Gastroesophageal sphincter (tissue), 4 donors: ENCODE data around the gene EML4. TPM values are rescaled to one million over a fixed set of nuclear protein-coding genes. Genes with fewer than 3 reads are reported as not detected.

Experiments used
- ATAC-seq: fragments of 150-250 bp; one replicate; pipeline ENCODE4 v1.9.1; 2016; ENCODE audit warnings: mild to moderate bottlenecking, moderate library complexity
- H3K27ac ChIP-seq, 4 donors: fragments of 200-600 bp; sonication (generic) in 3 of 4; 1 replicate in 3 of 4; 2 replicates in 1 of 4; pipeline ENCODE4 v1.5.1; 2016 to 2019
- H3K27me3 ChIP-seq: fragments of 200-600 bp; sonication (generic); one replicate; pipeline ENCODE4 v1.5.1; 2019
- H3K36me3 ChIP-seq, 2 donors: fragments of 200-600 bp; sonication (generic); one replicate each; pipeline ENCODE4 v1.5.1; 2019; ENCODE audit warnings: control low read depth in 1 of 2
- H3K4me1 ChIP-seq, 3 donors: fragments of 200-600 bp; sonication (generic); 1 replicate in 2 of 3; 2 replicates in 1 of 3; pipeline ENCODE4 v1.5.1; 2016 to 2019; ENCODE audit warnings: control low read depth in 2 of 3
- H3K4me3 ChIP-seq, 2 donors: fragments of 200-600 bp; sonication (generic); one replicate each; pipeline ENCODE4 v1.5.1; 2019; ENCODE audit warnings: mild to moderate bottlenecking in 1 of 2, moderate library complexity in 1 of 2
- H3K9me3 ChIP-seq, 3 donors: fragments of 200-600 bp; sonication (generic); one replicate each; pipeline ENCODE4 v1.5.1; 2017 to 2019; ENCODE audit warnings: control low read depth in 2 of 3
- EP300 ChIP-seq: sonication (generic); formaldehyde crosslinking; IDR thresholded peaks from one replicate; pipeline ENCODE4 v1.6.1; 2017; ENCODE audit warnings: antibody characterized with exemption, mild to moderate bottlenecking
- POLR2A ChIP-seq, 2 donors: fragments of 450-650 bp; IDR thresholded peaks; one replicate each; pipeline ENCODE4 v1.6.1; 2017; ENCODE audit warnings: antibody characterized with exemption in 2 of 2, mild to moderate bottlenecking in 2 of 2, moderate library complexity in 1 of 2
- POLR2AphosphoS5 ChIP-seq: sonication (generic); formaldehyde crosslinking; IDR thresholded peaks from one replicate; pipeline ENCODE4 v1.6.1; 2017; ENCODE audit warnings: antibody characterized with exemption
- WGBS, 2 donors: methylation state at CpG; one replicate each; pipeline ENCODE4 v1.1.5; 2018; ENCODE audit warnings: low coverage in 1 of 2; 5-methylcytosine and 5-hydroxymethylcytosine counted together
- total RNA-seq, 4 donors: library from RNA; depleted of rRNA; stranded (reverse); fragments of >200 nt; gene quantifications; one replicate each; pipeline ENCODE4 v1.1.0, GENCODE V29; 2016
- TF ChIP-seq, protein P1 (sequence below), 4 experiments: fragments of 200-600 bp in 2 of 4; fragments of 450-650 bp in 2 of 4; sonication (generic) in 1 of 4; IDR thresholded peaks; one replicate each; pipeline ENCODE4 v1.5.1; 2017 to 2019; ENCODE audit warnings: antibody characterized with exemption in 4 of 4, mild to moderate bottlenecking in 2 of 4, moderate library complexity in 2 of 4

EML4 gene
- total RNA-seq, 4 donors from 2014 or later, result 18.5 to 31.4 (median 23.7) TPM

DNA sequence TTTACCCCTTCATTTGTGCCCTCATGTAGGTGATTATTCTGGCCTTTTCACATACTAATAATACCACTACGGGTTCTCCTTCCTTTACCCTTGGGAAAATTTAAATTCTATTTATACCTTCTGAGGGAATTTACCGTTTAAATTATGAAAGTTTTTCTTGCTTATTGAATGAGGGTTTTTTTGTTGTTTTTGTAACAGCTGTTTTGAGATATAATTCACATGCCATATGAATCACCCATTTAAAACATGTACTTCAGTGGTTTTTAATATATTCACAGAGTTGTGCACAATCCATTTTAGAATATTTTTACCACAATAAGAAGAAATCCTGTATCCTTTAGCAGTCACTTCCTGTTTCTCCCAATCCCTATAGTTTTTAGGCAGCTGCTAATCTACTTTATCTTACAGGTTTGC lies 54.7 kb downstream of the EML4 start:
- WGBS, 2 donors, result 44 to 63% methylated on average over 2 of the region's 2 CpGs
- Histone ChIP-seq H3K9me3 (no peaks in the 10 kb centered on the region), H3K36me3 (no peaks in the 10 kb centered on the region), H3K27me3 (no peaks in the 10 kb centered on the region), H3K27ac (no peak overlapping the region), H3K4me3 (no peak overlapping the region), H3K4me1 (peaks cover 0 to 13% (median 0%) of the 10 kb centered on the region in 3 donors)
- TF ChIP-seq POLR2AphosphoS5, result no peak
- TF ChIP-seq EP300, result no peak
- TF ChIP-seq POLR2A (IDR thresholded peaks at IDR 0.05), result no peak
- TF ChIP-seq, protein P1, sequence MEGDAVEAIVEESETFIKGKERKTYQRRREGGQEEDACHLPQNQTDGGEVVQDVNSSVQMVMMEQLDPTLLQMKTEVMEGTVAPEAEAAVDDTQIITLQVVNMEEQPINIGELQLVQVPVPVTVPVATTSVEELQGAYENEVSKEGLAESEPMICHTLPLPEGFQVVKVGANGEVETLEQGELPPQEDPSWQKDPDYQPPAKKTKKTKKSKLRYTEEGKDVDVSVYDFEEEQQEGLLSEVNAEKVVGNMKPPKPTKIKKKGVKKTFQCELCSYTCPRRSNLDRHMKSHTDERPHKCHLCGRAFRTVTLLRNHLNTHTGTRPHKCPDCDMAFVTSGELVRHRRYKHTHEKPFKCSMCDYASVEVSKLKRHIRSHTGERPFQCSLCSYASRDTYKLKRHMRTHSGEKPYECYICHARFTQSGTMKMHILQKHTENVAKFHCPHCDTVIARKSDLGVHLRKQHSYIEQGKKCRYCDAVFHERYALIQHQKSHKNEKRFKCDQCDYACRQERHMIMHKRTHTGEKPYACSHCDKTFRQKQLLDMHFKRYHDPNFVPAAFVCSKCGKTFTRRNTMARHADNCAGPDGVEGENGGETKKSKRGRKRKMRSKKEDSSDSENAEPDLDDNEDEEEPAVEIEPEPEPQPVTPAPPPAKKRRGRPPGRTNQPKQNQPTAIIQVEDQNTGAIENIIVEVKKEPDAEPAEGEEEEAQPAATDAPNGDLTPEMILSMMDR (IDR thresholded peaks at IDR 0.05), result no peak
- no peak for ATAC-seq

DNA sequence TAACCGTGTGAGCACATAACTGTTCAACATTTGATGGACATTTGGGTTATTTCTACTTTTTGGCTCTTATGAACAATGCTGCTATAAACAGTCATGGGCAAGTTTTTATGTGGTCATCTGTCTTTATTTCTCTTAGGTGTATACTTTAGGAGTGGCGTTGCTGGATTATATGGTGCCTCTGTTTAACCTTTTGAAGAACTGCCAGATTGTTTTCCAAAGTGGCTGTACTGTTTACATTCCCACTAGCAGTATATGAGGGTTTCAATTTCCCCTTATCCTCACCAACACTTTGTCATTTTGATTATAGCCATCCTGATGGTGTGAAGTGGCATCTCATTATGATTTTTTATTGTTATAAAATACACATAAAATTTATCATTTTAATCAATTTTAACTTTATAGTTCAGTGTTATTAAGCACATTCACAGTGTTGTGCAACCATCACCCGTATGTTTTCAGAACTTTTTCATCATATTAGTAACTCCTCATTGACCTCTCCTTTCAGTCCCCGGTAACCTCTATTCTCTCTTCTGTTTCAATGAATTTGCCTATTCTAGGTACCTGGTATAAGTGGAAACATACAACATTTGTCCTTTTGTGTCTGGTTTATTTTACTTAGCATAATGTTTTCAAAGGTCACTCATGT lies 55.4 kb downstream of the EML4 start:
- Histone ChIP-seq H3K4me3 (no peak overlapping the region), H3K4me1 (peaks cover 0 to 13% (median 0%) of the 10 kb centered on the region in 3 donors), H3K27me3 (no peaks in the 10 kb centered on the region), H3K27ac (no peak overlapping the region), H3K36me3 (no peaks in the 10 kb centered on the region), H3K9me3 (no peaks in the 10 kb centered on the region)
- 69 to 71% methylated on average over 4 of the region's 4 CpGs for WGBS, 2 donors
- no peak for ATAC-seq
- TF ChIP-seq POLR2AphosphoS5, result no peak
- no peak for TF ChIP-seq EP300
- TF ChIP-seq POLR2A (IDR thresholded peaks at IDR 0.05), result no peak
- TF ChIP-seq, protein P1 (IDR thresholded peaks at IDR 0.05), result no peak

DNA sequence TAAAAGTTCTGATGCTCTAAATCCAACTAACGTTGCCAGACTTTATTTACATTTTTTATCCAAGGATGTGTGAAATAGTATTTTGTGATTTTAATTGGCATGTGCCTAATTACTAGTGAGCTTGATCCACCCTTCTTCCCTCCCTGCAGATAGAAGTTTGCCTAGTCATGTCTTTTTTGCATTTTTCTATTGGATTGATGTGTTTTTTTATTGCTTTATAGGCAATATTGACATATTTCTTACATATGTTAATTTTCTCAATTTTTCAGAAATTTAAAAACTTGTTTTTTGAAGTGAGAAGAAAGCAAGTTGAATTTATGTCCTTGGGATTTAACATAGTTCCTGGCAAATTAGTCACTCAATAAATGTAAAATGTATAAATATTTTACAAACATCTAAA lies 56.4 kb downstream of the EML4 start:
- ATAC-seq, result no peak
- TF ChIP-seq POLR2A (IDR thresholded peaks at IDR 0.05) (no peak), POLR2AphosphoS5 (no peak), EP300 (no peak)
- TF ChIP-seq, protein P1 (IDR thresholded peaks at IDR 0.05), result no peak
- 82 to 100% methylated on average over 1 of the region's 1 CpG for WGBS, 2 donors
- Histone ChIP-seq H3K27ac (no peak overlapping the region), H3K4me3 (no peak overlapping the region), H3K27me3 (no peaks in the 10 kb centered on the region), H3K36me3 (no peaks in the 10 kb centered on the region), H3K4me1 (peaks cover 0 to 15% (median 0%) of the 10 kb centered on the region in 3 donors), H3K9me3 (no peaks in the 10 kb centered on the region)

DNA sequence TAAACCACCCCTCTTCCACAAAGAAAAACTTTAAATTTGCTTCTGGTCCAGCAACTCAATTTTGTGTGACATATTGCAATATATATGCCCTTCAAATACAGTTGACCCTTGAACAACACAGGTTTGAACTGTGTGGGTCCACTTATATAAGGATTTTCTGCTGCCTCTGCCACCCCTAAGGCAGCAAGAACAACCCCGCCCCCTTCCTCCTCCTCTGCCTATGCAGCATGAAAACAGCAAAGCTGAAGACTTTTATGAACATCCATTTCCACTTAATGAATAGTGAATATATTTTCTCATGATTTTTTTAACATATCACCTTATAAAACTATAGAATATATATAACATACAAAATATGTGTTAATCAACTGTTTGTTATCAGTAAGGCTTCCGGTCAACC lies 58.3 kb downstream of the EML4 start:
- WGBS, 2 donors, result 94 to 97% methylated on average over 2 of the region's 2 CpGs
- Histone ChIP-seq H3K4me1 (peaks cover 0 to 19% (median 0%) of the 10 kb centered on the region in 3 donors), H3K9me3 (no peaks in the 10 kb centered on the region), H3K36me3 (no peaks in the 10 kb centered on the region), H3K27me3 (no peaks in the 10 kb centered on the region), H3K4me3 (no peak overlapping the region), H3K27ac (no peak overlapping the region)
- ATAC-seq, result no peak
- no peak for TF ChIP-seq POLR2A (IDR thresholded peaks at IDR 0.05)
- no peak for TF ChIP-seq POLR2AphosphoS5

DNA sequence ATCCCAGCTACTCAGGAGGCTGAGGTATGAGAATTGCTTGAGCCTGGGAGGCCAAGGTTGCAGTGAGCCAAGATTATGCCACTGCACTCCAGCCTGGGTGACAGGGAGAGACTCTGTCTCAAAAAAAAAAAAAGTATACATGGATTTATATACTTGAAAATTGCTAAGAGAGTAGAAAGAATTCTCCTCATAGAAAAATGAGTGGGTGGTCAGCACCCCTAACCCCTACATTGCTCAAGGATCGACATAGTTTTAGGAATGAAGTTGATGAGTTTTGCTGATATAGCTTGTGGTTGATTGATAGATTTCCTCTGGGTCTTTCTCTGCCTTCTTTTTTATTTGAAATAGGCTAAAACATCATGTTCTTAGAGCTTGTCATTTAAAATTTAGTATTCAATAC lies 58.9 kb downstream of the EML4 start:
- ATAC-seq, result no peak
- Histone ChIP-seq H3K36me3 (no peaks in the 10 kb centered on the region), H3K4me1 (peaks cover 0 to 19% (median 0%) of the 10 kb centered on the region in 3 donors), H3K27me3 (no peaks in the 10 kb centered on the region), H3K4me3 (no peak overlapping the region), H3K9me3 (no peaks in the 10 kb centered on the region), H3K27ac (no peak overlapping the region)
- WGBS, 2 donors, result 100% methylated on average over 1 of the region's 1 CpG
- no peak for TF ChIP-seq POLR2AphosphoS5
- TF ChIP-seq, protein P1 (IDR thresholded peaks at IDR 0.05), result no peak
- TF ChIP-seq EP300, result no peak
- TF ChIP-seq POLR2A (IDR thresholded peaks at IDR 0.05), result no peak
